H1 (cell line): Measurements from ENCODE around the gene C19orf38. TPM values are rescaled to one million over a fixed set of nuclear protein-coding genes. Genes with fewer than 3 reads are reported as not detected.

Experiments
- CTCF ChIA-PET: fragments of 300-600 bp; sonication (Branson Sonifier 250); formaldehyde crosslinking; loops from one replicate; lab custom pipeline; 2021; ENCODE audit not compliant: partially characterized antibody; lab: Charles Lee
- POLR2A ChIA-PET: fragments of 300-600 bp; sonication (Branson Sonifier 250); formaldehyde crosslinking; loops from one replicate; lab custom pipeline; 2021; ENCODE audit warnings: inconsistent platforms; ENCODE audit not compliant: partially characterized antibody; lab: Charles Lee
- DNase-seq, 2 experiments: peaks; one replicate each; pipeline versions ENCODE4 v3.0.0 to v3.0.0-alpha.2; 2010 to 2022; ENCODE audit warnings: low spot score in 2 of 2, low read depth in 1 of 2, mixed read lengths in 1 of 2
- FAIRE-seq: peaks from 2 replicates; lab custom pipeline; 2011; peaks lifted over from hg19 to GRCh38; lab: Jason Lieb, UNC
- H2AFZ ChIP-seq: 2 replicates; pipeline ENCODE4 v1.8.1; 2012; ENCODE audit warnings: low read length, inconsistent platforms
- H2AK5ac ChIP-seq: 2 replicates; pipeline ENCODE4 v1.6.1; 2013; ENCODE audit warnings: low read depth, low read length
- H2BK120ac ChIP-seq: replicated peaks from 2 replicates; pipeline ENCODE3; 2013; ENCODE audit warnings: low read depth, low read length, inconsistent platforms
- H2BK12ac ChIP-seq: 2 replicates; pipeline ENCODE4 v1.6.1; 2013; ENCODE audit warnings: low read depth, low read length
- H2BK15ac ChIP-seq: 2 replicates; pipeline ENCODE4 v1.6.1; 2013; ENCODE audit warnings: low read length
- H2BK20ac ChIP-seq: 2 replicates; pipeline ENCODE4 v1.6.1; 2013; ENCODE audit warnings: low read length
- H2BK5ac ChIP-seq: 2 replicates; pipeline ENCODE4 v1.6.1; 2013; ENCODE audit warnings: low read depth, low read length
- H3K14ac ChIP-seq: 2 replicates; pipeline ENCODE4 v1.6.1; 2013; ENCODE audit warnings: inconsistent platforms; ENCODE audit not compliant: insufficient read length
- H3K18ac ChIP-seq: 2 replicates; pipeline ENCODE4 v1.6.1; 2013; ENCODE audit warnings: low read length; ENCODE audit errors: extremely low read depth
- H3K23ac ChIP-seq: 2 replicates; pipeline ENCODE4 v1.6.1; 2013; ENCODE audit warnings: inconsistent platforms; ENCODE audit not compliant: insufficient read length
- H3K23me2 ChIP-seq: 2 replicates; pipeline ENCODE4 v1.6.1; 2013; ENCODE audit warnings: low read depth, low read length
- H3K27ac ChIP-seq: 2 replicates; pipeline ENCODE4 v1.6.1; 2011; ENCODE audit warnings: low read depth, low read length, inconsistent platforms
- H3K27me3 ChIP-seq, 4 experiments: replicated peaks in 1 of 4; 1 replicate in 1 of 4; 2 replicates in 3 of 4; pipeline versions ENCODE4 v1.6.1 to v1.8.1; 2011 to 2013; ENCODE audit warnings: low read length in 3 of 4, mild to moderate bottlenecking in 3 of 4, inconsistent platforms in 2 of 4, mixed read lengths in 2 of 4, moderate library complexity in 1 of 4; ENCODE audit not compliant: control insufficient read depth in 3 of 4, insufficient read depth in 3 of 4; ENCODE audit errors: extremely low read depth in 1 of 4
- H3K36me3 ChIP-seq, 4 experiments: 2 replicates each; pipeline versions ENCODE4 v1.6.1 to v1.8.1; 2011 to 2013; ENCODE audit warnings: mild to moderate bottlenecking in 4 of 4, low read length in 3 of 4, moderate library complexity in 2 of 4, control low read depth in 1 of 4, inconsistent platforms in 1 of 4; ENCODE audit not compliant: insufficient read depth in 4 of 4, control insufficient read depth in 2 of 4
- H3K4ac ChIP-seq: replicated peaks from 2 replicates; pipeline ENCODE3; 2013; ENCODE audit warnings: low read length, low read depth, mixed read lengths, inconsistent platforms; ENCODE audit not compliant: insufficient read length
- H3K4me1 ChIP-seq, 4 experiments: replicated peaks in 1 of 4; 1 replicate in 1 of 4; 2 replicates in 3 of 4; pipeline versions ENCODE4 v1.6.1 to v1.8.1; 2011 to 2013; ENCODE audit warnings: low read length in 3 of 4, inconsistent platforms in 2 of 4, mixed read lengths in 1 of 4; ENCODE audit not compliant: insufficient read depth in 4 of 4, control insufficient read depth in 3 of 4
- H3K4me2 ChIP-seq, 2 experiments: 2 replicates each; pipeline versions ENCODE4 v1.6.1 to v1.8.1; 2011 to 2013; ENCODE audit warnings: low read depth in 2 of 2, low read length in 2 of 2, control low read depth in 1 of 2, inconsistent platforms in 1 of 2, mild to moderate bottlenecking in 1 of 2; ENCODE audit not compliant: insufficient read depth in 1 of 2
- H3K4me3 ChIP-seq, 4 experiments: fragments of 200-600, 300-600 bp in 1 of 4; sonication (generic), shearing (Covaris generic), sonication (Bioruptor Twin) in 1 of 4; 2 replicates each; pipeline versions ENCODE4 v1.5.1 to v1.8.1; 2011 to 2016; ENCODE audit warnings: low read length in 4 of 4, low read depth in 3 of 4, control low read depth in 2 of 4, inconsistent platforms in 2 of 4, mild to moderate bottlenecking in 2 of 4, mixed read lengths in 1 of 4, moderate library complexity in 1 of 4; ENCODE audit not compliant: insufficient read depth in 2 of 4; ENCODE audit errors: extremely low read depth in 1 of 4
- H3K56ac ChIP-seq: replicated peaks from 2 replicates; pipeline ENCODE3; 2013; ENCODE audit warnings: low read depth, mild to moderate bottlenecking, mixed read lengths, low read length, inconsistent platforms; ENCODE audit not compliant: insufficient read length
- H3K79me1 ChIP-seq: 2 replicates; pipeline ENCODE4 v1.6.1; 2013; ENCODE audit warnings: low read depth, low read length, control low read depth
- H3K79me2 ChIP-seq, 2 experiments: 2 replicates each; pipeline versions ENCODE4 v1.6.1 to v1.8.1; 2012 to 2013; ENCODE audit warnings: low read length in 2 of 2, mild to moderate bottlenecking in 2 of 2, inconsistent platforms in 1 of 2; ENCODE audit not compliant: insufficient read depth in 2 of 2, control insufficient read depth in 1 of 2
- H3K9ac ChIP-seq, 4 experiments: replicated peaks in 1 of 4; 1 replicate in 1 of 4; 2 replicates in 3 of 4; pipeline versions ENCODE4 v1.6.1 to v1.8.1; 2011 to 2013; ENCODE audit warnings: low read depth in 3 of 4, low read length in 3 of 4, control low read depth in 2 of 4, mild to moderate bottlenecking in 2 of 4, moderate library complexity in 2 of 4, inconsistent platforms in 1 of 4; ENCODE audit errors: extremely low read depth in 1 of 4
- H3K9me3 ChIP-seq, 2 experiments: 2 replicates each; pipeline versions ENCODE4 v1.6.1 to v1.8.1; 2012 to 2013; ENCODE audit warnings: mild to moderate bottlenecking in 2 of 2, moderate library complexity in 2 of 2, control low read depth in 1 of 2, inconsistent platforms in 1 of 2, low read depth in 1 of 2, low read length in 1 of 2, mixed read lengths in 1 of 2; ENCODE audit not compliant: insufficient read depth in 2 of 2
- H4K20me1 ChIP-seq, 2 experiments: replicated peaks in 1 of 2; 2 replicates each; pipeline versions ENCODE3 to v1.8.1; 2011 to 2013; ENCODE audit warnings: inconsistent platforms in 2 of 2, low read length in 2 of 2, mild to moderate bottlenecking in 1 of 2; ENCODE audit not compliant: insufficient read depth in 2 of 2, control insufficient read depth in 1 of 2
- H4K5ac ChIP-seq: 2 replicates; pipeline ENCODE4 v1.6.1; 2013; ENCODE audit warnings: low read length, low read depth, mixed read lengths, inconsistent platforms; ENCODE audit not compliant: insufficient read length
- H4K8ac ChIP-seq: 2 replicates; pipeline ENCODE4 v1.8.0; 2013; ENCODE audit warnings: mild to moderate bottlenecking, moderate library complexity, low read length, inconsistent platforms; ENCODE audit not compliant: insufficient read depth; ENCODE audit errors: extremely low read depth
- H4K91ac ChIP-seq: replicated peaks from 2 replicates; pipeline ENCODE3; 2013; ENCODE audit warnings: low read length, mixed read lengths, inconsistent platforms; ENCODE audit not compliant: insufficient read length
- CHD2 ChIP-seq: IDR thresholded peaks from 2 replicates; pipeline ENCODE4 v1.6.1; 2012; ENCODE audit warnings: low read length, improper control_type of control experiment
- EP300 ChIP-seq, 2 experiments: IDR thresholded peaks; 1 replicate in 1 of 2; 2 replicates in 1 of 2; pipeline ENCODE4 v1.6.1; 2011 to 2012; ENCODE audit warnings: low read depth in 2 of 2, low read length in 2 of 2, mild to moderate bottlenecking in 2 of 2, borderline replicate concordance in 1 of 2, inconsistent platforms in 1 of 2, moderate library complexity in 1 of 2
- JUN ChIP-seq: IDR thresholded peaks from 2 replicates; pipeline ENCODE4 v1.6.1; 2011; ENCODE audit warnings: low read depth, mild to moderate bottlenecking, improper control_type of control experiment, low read length
- KDM5A ChIP-seq: fragments of 200-600 bp; IDR thresholded peaks from 2 replicates; pipeline ENCODE4 v1.7.1; 2012; ENCODE audit warnings: mild to moderate bottlenecking, low read length, inconsistent platforms, mixed read lengths
- NRF1 ChIP-seq: IDR thresholded peaks from 2 replicates; pipeline ENCODE4 v1.6.1; 2011; ENCODE audit warnings: mild to moderate bottlenecking, low read depth, low read length, improper control_type of control experiment
- RAD21 ChIP-seq, 2 experiments: IDR thresholded peaks in 1 of 2; conservative IDR thresholded peaks in 1 of 2; 2 replicates each; pipeline ENCODE4 v1.6.1; 2011; ENCODE audit warnings: low read depth in 2 of 2, low read length in 2 of 2, improper control_type of control experiment in 1 of 2, inconsistent platforms in 1 of 2, mild to moderate bottlenecking in 1 of 2, moderate library complexity in 1 of 2
- ZNF274 ChIP-seq: IDR thresholded peaks from 2 replicates; pipeline ENCODE4 v1.7.0; 2012; ENCODE audit warnings: low read length, borderline replicate concordance; ENCODE audit errors: extremely low read depth
- WGBS, 2 experiments: shearing (Covaris generic) in 1 of 2; methylation state at CpG; one replicate each; pipeline versions ENCODE4 v1.1.6 to v1.1.7; 2013 to 2015; ENCODE audit warnings: low lambda C conversion rate in 2 of 2, mixed read lengths in 2 of 2, inconsistent platforms in 1 of 2, low coverage in 1 of 2, missing lambda C conversion rate in 1 of 2; ENCODE audit not compliant: insufficient replicate concordance in 2 of 2, insufficient coverage in 1 of 2, insufficient read length in 1 of 2; ENCODE audit errors: extremely low coverage in 1 of 2, missing lambda C conversion rate in 1 of 2; 5-methylcytosine and 5-hydroxymethylcytosine counted together
- long read RNA-seq, 2 experiments: library from RNA in 1 of 2; library from capped mRNA in 1 of 2; stranded (forward); transcript quantifications; one replicate each; pipeline ENCODE4 v2.0.0, GENCODE V29; 2021; ENCODE audit warnings: inconsistent platforms in 1 of 2
- polyA minus RNA-seq, 3 experiments: library from RNA; depleted of rRNA, polyadenylated mRNA; stranded (reverse); fragments of >200 nt; gene quantifications; 1 replicate in 2 of 3; 2 replicates in 1 of 3; pipeline ENCODE4 v1.2.3, GENCODE V29; 2011
- polyA plus RNA-seq, 7 experiments: library from polyadenylated mRNA; depleted of rRNA in 3 of 7; stranded (reverse) in 5 of 7; unstranded in 2 of 7; fragments of >200 nt in 5 of 7; fragments of 200-250 nt in 2 of 7; gene quantifications; 1 replicate in 5 of 7; 2 replicates in 1 of 7; 4 replicates in 1 of 7; pipeline versions ENCODE4 v1.2.1 to v1.2.3, GENCODE V29; 2011 to 2013; ENCODE audit warnings: missing spikeins in 2 of 7, mixed read lengths in 2 of 7
- total RNA-seq: library from RNA; stranded (reverse); fragmentation: NEBNext Ultra II Directional; extraction: Animal tissue kit (Norgen Biotek cat#: 25700); gene quantifications from 2 replicates; pipeline ENCODE4 v1.2.1, GENCODE V29; 2021

Gene C19orf38
- total RNA-seq (0.27 TPM in 1 of 2 replicates, not detected in the other), polyA plus RNA-seq (2011; rRNA removed) (0.53 and 0.77 TPM in 2 replicates), polyA minus RNA-seq (2011; rRNA and poly(A)+ RNA removed) (0.20 and 0.28 TPM in 2 replicates)
- 0.50 TPM for polyA plus RNA-seq (2011; cell fraction: cytosol; rRNA removed)
- polyA plus RNA-seq (2011; cell fraction: nucleus; rRNA removed) = 0.68 TPM
- 0.32 to 0.66 TPM (median 0.39 TPM) in 3 of 4 replicates, not detected in the other for polyA plus RNA-seq (2012, experiment 1 of 2)
- polyA plus RNA-seq (2012, experiment 2 of 2) = 0.39 TPM
- 0.20 TPM for polyA plus RNA-seq (2013, experiment 1 of 2)
- polyA plus RNA-seq (2013, experiment 2 of 2) = 0.31 TPM
- polyA minus RNA-seq (2011; cell fraction: cytosol; rRNA and poly(A)+ RNA removed) = not detected
- 1.1 TPM for polyA minus RNA-seq (2011; cell fraction: nucleus; rRNA and poly(A)+ RNA removed)
- long read RNA-seq, experiment 1 = 0 reads
- long read RNA-seq, experiment 2 = 0 reads

- WGBS, 2 experiments = 81% methylated on average over 13 of the region's 14 CpGs; no CpG with 5 or more reads in 1 of the 2 experiments
- no peaks in the 10 kb centered on the region for H3K23me2 ChIP-seq
- H3K4me2 ChIP-seq = no peak within 1 kb of the TSS
- H4K5ac ChIP-seq = no peak within 1 kb of the TSS
- H3K18ac ChIP-seq = no peak within 1 kb of the TSS
- H3K23ac ChIP-seq = no peak within 1 kb of the TSS
- no peak within 1 kb of the TSS for H2BK12ac ChIP-seq
- CTCF ChIA-PET = interaction anchor here (0.6 to 21.2 kb wide), 2 partner anchors 17 to 199 kb away, joined by 3 to 249 read pairs; no protein-coding TSS in a partner anchor
- H3K14ac ChIP-seq = no peak within 1 kb of the TSS
- H3K4ac ChIP-seq = no peak within 1 kb of the TSS
- TF ChIP-seq KDM5A (no peak), JUN (no peak), ZNF274 (no peak), RAD21 (IDR thresholded peaks at IDR 0.05 in 1 of 2, conservative IDR thresholded peaks at IDR 0.05 in 1 of 2; ENCODE audit: low read depth in 2 of 2, low read length in 2 of 2) (no peak), NRF1 (no peak), CHD2 (no peak), EP300 (IDR thresholded peaks at IDR 0.05; ENCODE audit: borderline replicate concordance in 1 of 2, low read depth in 2 of 2, low read length in 2 of 2) (no peak)
- no peak within 1 kb of the TSS for H2BK20ac ChIP-seq
- H3K9me3 ChIP-seq = no peaks in the 10 kb centered on the region
- no peak within 1 kb of the TSS for H4K8ac ChIP-seq
- H3K4me1 ChIP-seq = no peaks in the 10 kb centered on the region
- no peak within 1 kb of the TSS for H2BK5ac ChIP-seq
- H4K91ac ChIP-seq = no peak within 1 kb of the TSS
- H3K79me1 ChIP-seq = no peaks in the 10 kb centered on the region
- DNase-seq (no peak), FAIRE-seq (no peak)
- no peaks in the 10 kb centered on the region for H4K20me1 ChIP-seq
- H2BK120ac ChIP-seq = no peak within 1 kb of the TSS
- no peaks in the 10 kb centered on the region for H3K36me3 ChIP-seq
- no peaks in the 10 kb centered on the region for H3K79me2 ChIP-seq
- POLR2A ChIA-PET = interaction anchor here (0.6 to 1.4 kb wide), 2 partner anchors 12 to 532 kb away, joined by 4 to 6 read pairs; partner anchors contain the start of gene TMED1
- H3K9ac ChIP-seq = no peak within 1 kb of the TSS
- no peak within 1 kb of the TSS for H2AFZ ChIP-seq
- no peak within 1 kb of the TSS for H3K27ac ChIP-seq
- H3K4me3 ChIP-seq = no peak within 1 kb of the TSS
- H3K56ac ChIP-seq = no peak within 1 kb of the TSS
- no peak within 1 kb of the TSS for H2AK5ac ChIP-seq
- H3K27me3 ChIP-seq = no peaks in the 10 kb centered on the region
- H2BK15ac ChIP-seq = no peak within 1 kb of the TSS
Measured at GRCh38 chr19:10848230-10848856, at the start of gene C19orf38. Gene C19orf38 (plus strand): TSS chr19:10848415. CDS start chr19:10848509, 94 bp downstream.
